GM08714 (cell line): ENCODE data around the gene CTNNA2.
"Not testable (repeated sequence)": the region's sequence is repeated elsewhere in the genome, so short reads cannot be mapped to it uniquely, and the experiment has no call there.

Experiments used
- H3K4me3 ChIP-seq: fragments of 200-500 bp; sonication (Bioruptor generic); 2 replicates; pipeline ENCODE4 v1.5.1; 2014; ENCODE audit warnings: mild to moderate bottlenecking, low read length, inconsistent platforms
- ZNF274 ChIP-seq: IDR thresholded peaks from 2 replicates; pipeline ENCODE4 v1.6.1; 2012; ENCODE audit warnings: mild to moderate bottlenecking, low read depth, low read length

Gene CTNNA2

GRCh38 chr2:80139001-80139400, 626.1 kb downstream of the CTNNA2 start:
- H3K4me3 ChIP-seq, result no peak overlapping the region
- no peak for TF ChIP-seq ZNF274

GRCh38 chr2:80141007-80141726, 628.3 kb downstream of the CTNNA2 start:
- TF ChIP-seq ZNF274, result no peak
- no peak overlapping the region for H3K4me3 ChIP-seq

DNA sequence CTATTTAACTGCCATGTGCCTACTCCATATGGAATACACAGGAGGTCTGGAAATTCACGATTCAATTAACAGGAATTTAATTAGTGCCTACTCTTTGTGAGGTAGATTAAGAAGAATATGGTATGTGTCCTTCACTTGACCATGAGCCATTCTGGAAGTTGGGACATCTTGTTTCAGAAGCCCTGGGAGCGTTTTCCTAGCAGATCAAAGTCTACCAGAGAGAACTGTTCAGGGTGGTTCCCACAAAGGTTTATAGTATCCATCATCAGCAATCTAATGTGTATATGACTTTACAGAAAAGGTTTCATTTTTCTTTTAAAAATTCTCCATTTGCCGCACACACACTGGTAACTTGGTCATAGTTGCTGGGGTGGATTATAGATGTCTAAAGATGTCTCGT, 632.6 kb downstream of the CTNNA2 start:
- no peak overlapping the region for H3K4me3 ChIP-seq
- no peak for TF ChIP-seq ZNF274

DNA sequence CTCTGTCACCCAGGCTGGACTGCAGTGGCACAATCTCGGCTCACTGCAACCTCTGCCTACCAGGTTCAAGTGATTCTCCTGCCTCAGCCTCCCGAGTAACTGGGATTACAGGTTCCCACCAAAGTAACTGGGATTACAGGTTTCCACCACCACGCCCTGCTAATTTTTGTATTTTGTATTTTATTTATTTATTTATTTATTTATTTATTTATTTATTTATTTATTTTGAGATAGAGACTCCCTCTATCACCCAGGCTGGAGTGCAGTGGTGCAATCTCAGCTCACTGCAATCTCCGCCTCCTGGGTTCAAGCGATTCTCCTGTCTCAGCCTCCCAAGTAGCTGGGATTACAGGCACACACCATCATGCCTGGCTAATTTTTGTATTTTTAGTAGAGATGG, 633.9 kb downstream of the CTNNA2 start:
- not testable (repeated sequence) for H3K4me3 ChIP-seq

DNA sequence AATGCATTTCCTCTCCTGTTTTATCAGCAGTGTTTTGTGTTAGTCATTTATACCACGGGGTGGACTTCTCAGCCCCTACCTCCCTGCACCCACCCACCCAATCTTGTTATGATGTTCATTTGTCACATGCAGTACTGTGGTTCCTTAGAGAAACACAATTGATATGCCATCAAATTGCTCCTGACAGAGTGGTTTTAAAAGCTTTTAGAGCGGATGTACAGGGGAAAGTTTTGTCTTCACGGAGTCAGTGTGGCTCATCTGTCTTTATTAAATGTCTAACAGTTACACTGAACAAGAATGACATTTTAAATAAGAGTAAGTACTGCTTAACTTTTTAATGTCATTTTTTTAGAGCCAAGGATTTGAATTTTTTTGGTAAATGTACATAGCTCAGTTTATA, 634.8 kb downstream of the CTNNA2 start:
- TF ChIP-seq ZNF274, result no peak
- no peak overlapping the region for H3K4me3 ChIP-seq

DNA sequence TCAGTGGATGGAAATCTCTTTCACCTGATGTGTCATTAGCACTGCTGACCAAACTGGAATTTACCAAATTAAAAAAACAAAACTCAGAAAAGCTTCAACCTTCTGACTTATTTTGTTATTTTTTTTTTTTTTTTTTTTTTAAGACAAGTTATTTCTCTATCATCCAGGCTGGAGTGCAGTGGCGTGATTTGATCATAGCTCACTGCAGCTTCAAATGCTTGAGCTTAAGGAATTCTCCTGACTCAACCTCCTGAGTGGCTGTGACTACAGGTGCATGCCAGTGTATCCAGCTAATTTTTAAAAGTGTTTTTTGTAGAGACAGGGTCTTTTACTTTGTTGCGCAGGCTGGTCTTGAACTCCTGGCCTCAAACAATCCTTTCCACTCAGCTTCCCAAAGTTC, 636.1 kb downstream of the CTNNA2 start:
- TF ChIP-seq ZNF274, result no peak
- H3K4me3 ChIP-seq, result no peak overlapping the region

- no peak for TF ChIP-seq ZNF274
- no peak overlapping the region for H3K4me3 ChIP-seq
Observed at GRCh38 chr2:80149991-80150390, 637.1 kb downstream of the CTNNA2 start.

DNA sequence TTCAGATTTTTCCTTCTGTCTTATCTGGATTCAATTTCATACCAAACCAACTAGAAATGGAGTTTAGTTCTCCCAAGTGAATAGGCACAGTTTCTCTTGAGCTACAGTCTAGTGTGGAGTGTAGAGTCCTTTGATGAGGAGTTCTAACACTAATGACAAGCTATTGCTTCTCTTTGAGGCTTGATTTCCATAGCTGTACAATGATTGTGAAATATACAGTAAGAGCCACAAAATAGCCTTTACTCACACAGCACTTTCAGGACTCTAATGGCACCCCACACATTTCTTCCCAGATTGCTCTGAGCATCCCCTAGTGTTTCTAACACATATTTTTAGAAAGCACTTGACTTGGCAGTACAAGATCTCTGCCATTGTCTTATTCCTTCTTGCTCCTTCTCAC, 638.4 kb downstream of the CTNNA2 start:
- H3K4me3 ChIP-seq, result no peak overlapping the region
- TF ChIP-seq ZNF274, result no peak

GRCh38 chr2:80151651-80152050, 638.8 kb downstream of the CTNNA2 start:
- H3K4me3 ChIP-seq, result no peak overlapping the region
- no peak for TF ChIP-seq ZNF274

GRCh38 chr2:80153151-80153550, 640.3 kb downstream of the CTNNA2 start:
- no peak overlapping the region for H3K4me3 ChIP-seq
- no peak for TF ChIP-seq ZNF274

- H3K4me3 ChIP-seq, result no peak overlapping the region
- no peak for TF ChIP-seq ZNF274
Observed at GRCh38 chr2:80153768-80154167, 640.9 kb downstream of the CTNNA2 start.

DNA sequence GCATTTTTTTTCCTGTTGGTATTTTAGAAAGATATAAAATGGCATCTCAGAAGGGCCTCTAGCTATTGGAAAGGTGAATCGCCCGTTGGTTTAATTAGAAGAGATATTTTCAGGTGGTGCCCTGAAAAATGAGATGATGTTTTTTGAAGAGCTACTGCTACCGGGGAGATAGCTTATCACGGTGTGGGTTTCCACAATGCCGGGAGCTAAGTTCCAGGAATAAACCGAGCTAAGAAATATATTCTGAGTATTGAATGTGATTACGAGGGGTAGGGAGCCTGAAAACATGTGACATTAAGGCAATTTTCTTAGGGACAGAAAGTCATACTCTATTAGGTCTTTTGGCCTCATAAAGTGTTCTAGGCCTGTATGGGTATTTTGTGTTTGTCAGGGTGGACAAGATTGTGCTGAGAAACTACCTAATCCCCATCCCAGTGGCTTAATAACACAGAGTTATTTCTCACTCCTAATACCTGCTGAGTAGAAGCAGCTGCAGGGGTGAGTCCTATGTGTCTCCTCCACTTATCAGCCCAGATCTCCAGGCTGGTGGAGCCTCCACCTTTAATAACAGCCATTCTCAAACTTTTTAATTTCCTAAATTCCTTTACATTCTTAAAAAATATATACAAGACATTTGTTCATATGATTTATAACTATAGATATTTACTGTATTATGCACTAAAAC, 641.5 kb downstream of the CTNNA2 start:
- TF ChIP-seq ZNF274, result no peak
- no peak overlapping the region for H3K4me3 ChIP-seq

- no peak overlapping the region for H3K4me3 ChIP-seq
- no peak for TF ChIP-seq ZNF274
Observed at GRCh38 chr2:80164375-80164774, 651.5 kb downstream of the CTNNA2 start.

DNA sequence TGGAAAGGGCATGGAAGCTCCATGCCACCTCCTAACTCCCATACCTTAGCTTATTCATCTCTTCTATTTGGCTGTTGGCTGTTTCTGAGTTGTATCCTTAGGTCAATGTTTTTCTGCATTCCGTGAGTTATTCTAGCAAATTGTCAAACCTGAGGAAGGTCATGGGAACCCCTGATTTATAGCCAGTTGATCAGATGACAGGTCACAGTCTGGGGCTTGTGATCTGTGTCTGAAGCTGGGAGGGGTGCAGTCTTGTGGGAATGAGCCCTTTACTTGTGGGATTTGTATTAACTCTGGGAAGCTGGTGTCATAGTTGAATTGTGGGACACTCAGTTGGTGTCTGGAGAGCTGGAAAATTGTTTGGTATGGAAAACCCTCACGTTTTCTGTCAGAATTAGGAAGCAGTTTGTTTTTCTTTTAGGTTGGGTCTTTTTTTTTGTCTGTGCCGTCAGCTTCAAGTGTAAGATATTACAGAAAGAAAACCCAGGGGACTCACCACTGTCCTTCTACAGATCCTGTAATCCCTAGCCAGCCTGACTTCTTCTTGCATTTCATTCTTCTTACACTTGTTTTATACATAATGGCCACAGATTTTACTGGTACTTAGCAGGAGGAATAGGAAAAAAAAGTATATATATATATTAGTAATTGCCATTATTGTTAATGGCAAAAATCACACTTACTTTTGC, 653.8 kb downstream of the CTNNA2 start:
- TF ChIP-seq ZNF274, result no peak
- no peak overlapping the region for H3K4me3 ChIP-seq

DNA sequence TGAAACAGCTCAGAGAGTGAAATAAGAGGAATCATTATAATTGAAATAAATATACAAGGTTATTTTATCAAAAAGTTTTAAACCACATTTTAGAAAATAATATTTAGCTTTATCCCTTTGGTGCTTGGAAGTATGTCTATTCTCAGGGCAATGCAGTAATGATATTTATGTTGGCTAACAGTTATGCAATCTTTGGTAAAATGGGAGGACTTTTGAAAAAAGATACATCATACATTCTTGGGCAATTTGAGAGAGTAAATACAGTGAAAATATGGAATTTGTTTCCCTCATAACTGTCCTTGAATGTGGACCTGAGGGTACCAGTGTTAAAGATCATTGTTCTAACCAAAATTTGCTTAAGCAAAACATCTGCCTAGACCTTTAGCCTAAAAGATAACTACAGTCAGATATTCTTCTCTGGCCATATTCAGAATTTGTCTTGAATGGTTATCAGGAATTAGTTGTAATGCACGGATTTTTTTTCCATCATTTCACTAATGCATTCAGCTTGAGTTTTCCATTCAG, 654.5 kb downstream of the CTNNA2 start:
- H3K4me3 ChIP-seq, result no peak overlapping the region
- no peak for TF ChIP-seq ZNF274
